Stimulated activated CD4-positive, alpha-beta T cell treated with anti-CD3 and anti-CD28 coated beads, Interleukin-2, amount 100 ng/mL, for 24 hours (primary cell): Measurements from ENCODE around the gene SLCO4C1.

Experiments
- DNase-seq, 2 donors: peaks; one replicate each; pipeline ENCODE4 v3.0.0-alpha.2; 2020

The SLCO4C1 gene

GRCh38 chr5:102262688-102263087 lies 33.4 kb downstream of the SLCO4C1 start:
- DNase-seq: no peak

DNA sequence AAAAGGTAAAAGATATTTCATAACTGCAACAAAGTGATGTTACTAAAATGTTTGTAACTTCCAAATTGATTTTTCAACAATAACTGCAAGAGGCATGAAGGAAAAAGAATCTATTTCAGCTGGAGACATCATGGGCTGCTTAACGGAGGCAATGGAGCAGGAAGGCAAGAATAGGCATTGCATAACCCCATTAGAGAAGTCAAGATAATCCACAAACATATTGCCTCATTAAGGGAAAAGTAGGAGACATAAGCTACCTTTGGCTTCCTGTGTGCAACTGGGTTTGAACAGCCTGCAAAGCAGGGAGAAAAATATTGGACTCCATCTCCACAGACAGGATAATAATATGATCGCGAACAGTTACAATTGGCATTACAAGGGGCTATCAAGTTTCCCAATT lies 46.7 kb downstream of the SLCO4C1 start:
- DNase-seq: no peak

DNA sequence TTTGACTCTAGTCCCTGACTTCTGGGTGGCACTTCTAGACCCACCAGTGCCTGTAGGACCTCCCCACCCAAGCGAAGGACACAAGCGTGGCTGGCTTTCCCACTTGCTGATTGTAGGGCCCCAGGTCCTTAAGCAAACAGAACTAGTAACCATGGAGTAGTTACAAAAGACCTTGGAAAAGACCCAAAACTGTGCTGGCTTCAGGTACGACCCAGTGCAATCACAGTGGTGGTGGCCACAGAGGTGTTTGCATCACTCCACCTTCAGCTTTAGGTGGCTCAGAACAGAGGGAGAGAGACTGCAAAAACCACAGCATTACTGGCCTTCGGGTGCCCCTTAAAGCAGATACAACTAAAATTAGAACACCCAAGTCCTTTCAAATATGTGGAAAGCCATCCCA lies 52.9 kb downstream of the SLCO4C1 start:
- no peak for DNase-seq

DNA sequence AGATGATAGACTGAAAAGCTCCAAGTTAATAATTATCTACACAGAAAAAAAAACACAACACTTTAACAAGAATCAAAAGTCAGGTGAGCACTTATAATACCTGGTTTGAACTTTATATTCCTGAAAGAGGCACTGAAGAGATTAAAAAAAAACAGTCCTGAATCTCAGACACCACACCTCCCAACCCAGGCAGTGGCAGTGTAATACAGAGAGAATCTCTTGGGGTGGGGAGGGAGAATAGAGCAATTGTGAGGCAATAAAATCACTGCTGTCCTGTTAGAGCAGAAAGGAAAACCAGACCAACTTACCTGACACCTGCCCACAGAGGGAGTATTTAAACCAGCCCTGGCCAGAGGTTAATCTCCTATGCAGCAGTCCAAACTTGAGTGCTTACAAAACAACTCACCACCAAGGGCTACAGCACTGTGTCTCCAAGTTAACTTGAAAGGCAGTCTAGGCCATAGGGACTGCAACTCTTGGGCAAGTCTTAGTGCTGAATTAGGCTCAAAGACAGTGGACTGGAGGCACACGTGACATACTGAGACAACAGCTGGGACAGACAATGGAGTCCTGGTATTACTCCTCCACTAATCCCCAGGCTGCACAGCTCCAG lies 54.2 kb downstream of the SLCO4C1 start:
- no peak for DNase-seq

GRCh38 chr5:102231693-102232619 lies 64.1 kb downstream of the SLCO4C1 start:
- no peak for DNase-seq

DNA sequence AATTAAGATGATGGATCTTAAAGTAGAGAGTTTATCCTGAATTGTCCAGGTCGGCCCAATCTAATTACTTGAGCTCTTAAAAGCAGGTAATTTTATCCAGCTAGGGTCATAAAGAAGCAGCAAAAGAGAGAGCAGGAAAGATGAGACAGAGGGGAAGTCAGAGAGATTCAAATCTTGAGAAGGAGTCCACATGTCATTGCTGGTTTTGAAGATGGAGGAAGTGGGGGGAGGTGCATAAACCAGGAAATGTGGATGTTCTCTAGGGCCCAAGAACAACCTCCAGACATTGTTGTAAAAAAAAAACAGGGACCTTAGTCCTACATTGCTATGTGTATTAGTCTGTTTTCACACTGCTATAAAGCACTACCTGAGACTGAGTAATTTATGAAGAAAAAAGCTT lies 66.4 kb downstream of the SLCO4C1 start:
- no peak for DNase-seq

GRCh38 chr5:102226321-102226720 lies 69.8 kb downstream of the SLCO4C1 start:
- DNase-seq: no peak

DNA sequence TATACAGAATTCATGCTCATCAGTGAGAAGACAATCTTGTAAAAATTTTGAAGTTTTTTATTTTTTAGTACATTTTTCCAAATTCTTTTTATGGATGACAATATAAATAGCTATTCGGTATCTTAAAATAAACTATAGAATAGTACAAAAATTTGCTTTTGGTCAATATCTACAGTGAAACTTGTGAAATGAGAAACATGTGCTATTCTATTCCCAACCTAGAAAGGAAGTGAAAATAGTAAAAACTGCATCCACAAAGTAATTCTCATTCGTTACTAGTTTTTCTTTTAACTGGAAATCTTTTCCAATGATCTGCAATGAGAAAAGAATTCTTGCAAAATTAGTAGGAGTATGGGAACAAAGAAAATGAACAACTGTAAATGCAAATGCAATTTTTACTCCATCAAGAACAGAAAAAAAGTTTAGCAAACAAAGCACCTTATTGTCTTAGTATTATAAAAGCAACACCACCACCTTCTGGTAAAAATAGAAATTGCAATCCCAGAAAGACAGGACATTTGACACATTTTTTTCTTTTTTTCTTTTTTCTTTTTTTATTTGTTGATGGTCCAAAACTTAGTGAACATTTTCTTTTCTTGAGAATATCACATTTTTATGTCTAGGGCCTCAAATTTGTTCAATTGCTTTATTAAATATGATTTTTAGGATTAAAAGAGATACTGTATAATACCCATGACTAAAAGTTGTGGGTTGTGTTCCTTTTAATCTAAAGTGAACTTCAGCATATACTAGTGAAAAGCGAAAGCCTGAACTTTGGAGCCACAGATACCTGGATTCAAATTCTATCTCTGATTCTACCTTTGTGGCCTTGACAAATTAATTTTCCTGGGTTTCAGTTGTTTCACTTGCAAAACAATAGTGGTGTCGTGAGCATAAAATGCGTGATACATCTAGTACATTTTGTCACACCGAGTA lies 72.3 kb downstream of the SLCO4C1 start:
- no peak for DNase-seq

DNA sequence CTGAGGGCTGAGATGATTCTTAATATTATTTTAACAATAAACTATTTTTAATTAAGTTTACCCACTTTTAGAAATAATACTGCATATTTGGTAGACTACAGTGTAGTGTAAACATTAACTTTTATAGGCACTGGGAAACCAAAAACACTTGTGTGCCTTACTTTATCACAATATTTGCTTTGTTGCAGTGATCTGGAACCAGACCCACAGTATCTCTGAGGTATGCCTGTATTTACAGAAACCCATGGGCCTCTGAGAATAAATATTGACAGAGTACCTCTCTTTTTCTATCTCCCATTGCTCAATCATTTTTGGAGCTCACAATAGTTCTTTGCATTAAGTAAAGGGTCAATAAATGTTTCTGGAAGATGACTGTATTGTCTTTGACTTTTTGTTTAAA lies 73.3 kb downstream of the SLCO4C1 start:
- no peak for DNase-seq

- DNase-seq: no peak
Observed at GRCh38 chr5:102221949-102222348, 74.1 kb downstream of the SLCO4C1 start.

DNA sequence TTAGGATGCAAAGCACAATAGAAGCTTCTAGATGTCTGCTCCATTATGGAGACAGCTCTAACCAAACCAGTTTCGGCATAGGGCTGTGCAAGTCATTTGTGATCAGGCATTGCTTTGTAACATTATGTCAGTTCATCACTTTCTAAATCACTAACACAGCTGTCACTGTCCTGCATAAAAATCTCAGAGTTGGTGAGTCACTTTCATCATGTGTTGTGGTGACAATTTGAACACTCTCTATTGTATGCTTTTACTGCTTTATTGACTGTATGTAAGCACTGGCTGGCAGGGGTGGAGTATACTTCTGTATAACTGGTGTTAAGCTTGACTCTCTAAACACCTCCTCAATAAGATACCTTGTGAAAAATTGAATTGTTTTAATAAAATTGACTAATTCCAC lies 77.9 kb downstream of the SLCO4C1 start:
- no peak for DNase-seq

- no peak for DNase-seq
Observed at GRCh38 chr5:102216678-102217077, 79.4 kb downstream of the SLCO4C1 start.

DNA sequence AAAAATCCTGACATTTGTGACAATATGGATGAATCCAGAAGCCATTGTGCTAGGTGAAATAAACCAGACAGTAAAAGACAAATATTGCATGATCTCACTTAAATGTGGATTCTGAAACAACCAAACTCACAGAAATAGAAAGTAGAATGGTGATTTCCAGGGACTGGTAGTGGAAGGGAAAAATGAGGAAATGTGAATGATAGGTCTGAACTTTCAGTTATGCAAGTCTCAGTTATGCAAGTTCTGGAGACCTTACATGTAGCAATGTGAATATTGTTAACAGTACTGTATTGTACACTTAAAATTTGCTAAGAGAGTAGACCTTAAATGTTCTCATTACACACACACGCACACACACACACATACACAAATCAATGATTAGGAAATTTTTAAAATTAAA lies 84.9 kb downstream of the SLCO4C1 start:
- no peak for DNase-seq

GRCh38 chr5:102200861-102201260 lies 95.2 kb downstream of the SLCO4C1 start:
- DNase-seq: no peak

- DNase-seq: no peak
Observed at GRCh38 chr5:102196481-102196880, 99.6 kb downstream of the SLCO4C1 start.
